H1 (cell line): ENCODE results near the gene INA. TPM values are rescaled to one million over a fixed set of nuclear protein-coding genes. Genes with fewer than 3 reads are reported as not detected.

Experiments
- CTCF ChIA-PET: fragments of 300-600 bp; sonication (Branson Sonifier 250); formaldehyde crosslinking; loops from one replicate; lab custom pipeline; 2021; ENCODE audit not compliant: partially characterized antibody; lab: Charles Lee
- POLR2A ChIA-PET: fragments of 300-600 bp; sonication (Branson Sonifier 250); formaldehyde crosslinking; loops from one replicate; lab custom pipeline; 2021; ENCODE audit warnings: inconsistent platforms; ENCODE audit not compliant: partially characterized antibody; lab: Charles Lee
- DNase-seq, 2 experiments: peaks; one replicate each; pipeline versions ENCODE4 v3.0.0 to v3.0.0-alpha.2; 2010 to 2022; ENCODE audit warnings: low spot score in 2 of 2, low read depth in 1 of 2, mixed read lengths in 1 of 2
- FAIRE-seq: peaks from 2 replicates; lab custom pipeline; 2011; peaks lifted over from hg19 to GRCh38; lab: Jason Lieb, UNC
- H2AFZ ChIP-seq: 2 replicates; pipeline ENCODE4 v1.8.1; 2012; ENCODE audit warnings: low read length, inconsistent platforms
- H2AK5ac ChIP-seq: 2 replicates; pipeline ENCODE4 v1.6.1; 2013; ENCODE audit warnings: low read depth, low read length
- H2BK120ac ChIP-seq: replicated peaks from 2 replicates; pipeline ENCODE3; 2013; ENCODE audit warnings: low read depth, low read length, inconsistent platforms
- H2BK12ac ChIP-seq: 2 replicates; pipeline ENCODE4 v1.6.1; 2013; ENCODE audit warnings: low read depth, low read length
- H2BK15ac ChIP-seq: 2 replicates; pipeline ENCODE4 v1.6.1; 2013; ENCODE audit warnings: low read length
- H2BK20ac ChIP-seq: 2 replicates; pipeline ENCODE4 v1.6.1; 2013; ENCODE audit warnings: low read length
- H2BK5ac ChIP-seq: 2 replicates; pipeline ENCODE4 v1.6.1; 2013; ENCODE audit warnings: low read depth, low read length
- H3K14ac ChIP-seq: 2 replicates; pipeline ENCODE4 v1.6.1; 2013; ENCODE audit warnings: inconsistent platforms; ENCODE audit not compliant: insufficient read length
- H3K18ac ChIP-seq: 2 replicates; pipeline ENCODE4 v1.6.1; 2013; ENCODE audit warnings: low read length; ENCODE audit errors: extremely low read depth
- H3K23ac ChIP-seq: 2 replicates; pipeline ENCODE4 v1.6.1; 2013; ENCODE audit warnings: inconsistent platforms; ENCODE audit not compliant: insufficient read length
- H3K23me2 ChIP-seq: 2 replicates; pipeline ENCODE4 v1.6.1; 2013; ENCODE audit warnings: low read depth, low read length
- H3K27ac ChIP-seq: 2 replicates; pipeline ENCODE4 v1.6.1; 2011; ENCODE audit warnings: low read depth, low read length, inconsistent platforms
- H3K27me3 ChIP-seq, 4 experiments: replicated peaks in 1 of 4; 1 replicate in 1 of 4; 2 replicates in 3 of 4; pipeline versions ENCODE4 v1.6.1 to v1.8.1; 2011 to 2013; ENCODE audit warnings: low read length in 3 of 4, mild to moderate bottlenecking in 3 of 4, inconsistent platforms in 2 of 4, mixed read lengths in 2 of 4, moderate library complexity in 1 of 4; ENCODE audit not compliant: control insufficient read depth in 3 of 4, insufficient read depth in 3 of 4; ENCODE audit errors: extremely low read depth in 1 of 4
- H3K36me3 ChIP-seq, 4 experiments: 2 replicates each; pipeline versions ENCODE4 v1.6.1 to v1.8.1; 2011 to 2013; ENCODE audit warnings: mild to moderate bottlenecking in 4 of 4, low read length in 3 of 4, moderate library complexity in 2 of 4, control low read depth in 1 of 4, inconsistent platforms in 1 of 4; ENCODE audit not compliant: insufficient read depth in 4 of 4, control insufficient read depth in 2 of 4
- H3K4ac ChIP-seq: replicated peaks from 2 replicates; pipeline ENCODE3; 2013; ENCODE audit warnings: low read length, low read depth, mixed read lengths, inconsistent platforms; ENCODE audit not compliant: insufficient read length
- H3K4me1 ChIP-seq, 4 experiments: replicated peaks in 1 of 4; 1 replicate in 1 of 4; 2 replicates in 3 of 4; pipeline versions ENCODE4 v1.6.1 to v1.8.1; 2011 to 2013; ENCODE audit warnings: low read length in 3 of 4, inconsistent platforms in 2 of 4, mixed read lengths in 1 of 4; ENCODE audit not compliant: insufficient read depth in 4 of 4, control insufficient read depth in 3 of 4
- H3K4me2 ChIP-seq, 2 experiments: 2 replicates each; pipeline versions ENCODE4 v1.6.1 to v1.8.1; 2011 to 2013; ENCODE audit warnings: low read depth in 2 of 2, low read length in 2 of 2, control low read depth in 1 of 2, inconsistent platforms in 1 of 2, mild to moderate bottlenecking in 1 of 2; ENCODE audit not compliant: insufficient read depth in 1 of 2
- H3K4me3 ChIP-seq, 4 experiments: fragments of 200-600, 300-600 bp in 1 of 4; sonication (generic), shearing (Covaris generic), sonication (Bioruptor Twin) in 1 of 4; 2 replicates each; pipeline versions ENCODE4 v1.5.1 to v1.8.1; 2011 to 2016; ENCODE audit warnings: low read length in 4 of 4, low read depth in 3 of 4, control low read depth in 2 of 4, inconsistent platforms in 2 of 4, mild to moderate bottlenecking in 2 of 4, mixed read lengths in 1 of 4, moderate library complexity in 1 of 4; ENCODE audit not compliant: insufficient read depth in 2 of 4; ENCODE audit errors: extremely low read depth in 1 of 4
- H3K56ac ChIP-seq: replicated peaks from 2 replicates; pipeline ENCODE3; 2013; ENCODE audit warnings: low read depth, mild to moderate bottlenecking, mixed read lengths, low read length, inconsistent platforms; ENCODE audit not compliant: insufficient read length
- H3K79me1 ChIP-seq: 2 replicates; pipeline ENCODE4 v1.6.1; 2013; ENCODE audit warnings: low read depth, low read length, control low read depth
- H3K79me2 ChIP-seq, 2 experiments: 2 replicates each; pipeline versions ENCODE4 v1.6.1 to v1.8.1; 2012 to 2013; ENCODE audit warnings: low read length in 2 of 2, mild to moderate bottlenecking in 2 of 2, inconsistent platforms in 1 of 2; ENCODE audit not compliant: insufficient read depth in 2 of 2, control insufficient read depth in 1 of 2
- H3K9ac ChIP-seq, 4 experiments: replicated peaks in 1 of 4; 1 replicate in 1 of 4; 2 replicates in 3 of 4; pipeline versions ENCODE4 v1.6.1 to v1.8.1; 2011 to 2013; ENCODE audit warnings: low read depth in 3 of 4, low read length in 3 of 4, control low read depth in 2 of 4, mild to moderate bottlenecking in 2 of 4, moderate library complexity in 2 of 4, inconsistent platforms in 1 of 4; ENCODE audit errors: extremely low read depth in 1 of 4
- H3K9me3 ChIP-seq, 2 experiments: 2 replicates each; pipeline versions ENCODE4 v1.6.1 to v1.8.1; 2012 to 2013; ENCODE audit warnings: mild to moderate bottlenecking in 2 of 2, moderate library complexity in 2 of 2, control low read depth in 1 of 2, inconsistent platforms in 1 of 2, low read depth in 1 of 2, low read length in 1 of 2, mixed read lengths in 1 of 2; ENCODE audit not compliant: insufficient read depth in 2 of 2
- H4K20me1 ChIP-seq, 2 experiments: replicated peaks in 1 of 2; 2 replicates each; pipeline versions ENCODE3 to v1.8.1; 2011 to 2013; ENCODE audit warnings: inconsistent platforms in 2 of 2, low read length in 2 of 2, mild to moderate bottlenecking in 1 of 2; ENCODE audit not compliant: insufficient read depth in 2 of 2, control insufficient read depth in 1 of 2
- H4K5ac ChIP-seq: 2 replicates; pipeline ENCODE4 v1.6.1; 2013; ENCODE audit warnings: low read length, low read depth, mixed read lengths, inconsistent platforms; ENCODE audit not compliant: insufficient read length
- H4K8ac ChIP-seq: 2 replicates; pipeline ENCODE4 v1.8.0; 2013; ENCODE audit warnings: mild to moderate bottlenecking, moderate library complexity, low read length, inconsistent platforms; ENCODE audit not compliant: insufficient read depth; ENCODE audit errors: extremely low read depth
- H4K91ac ChIP-seq: replicated peaks from 2 replicates; pipeline ENCODE3; 2013; ENCODE audit warnings: low read length, mixed read lengths, inconsistent platforms; ENCODE audit not compliant: insufficient read length
- CBX5 ChIP-seq: fragments of 300-800, 300-1000 bp; sonication (generic); IDR thresholded peaks from 2 replicates; pipeline ENCODE4 v1.7.1; 2016; ENCODE audit warnings: antibody characterized with exemption, low read length, low read depth
- CREB1 ChIP-seq: IDR thresholded peaks from 2 replicates; pipeline ENCODE4 v1.6.1; 2012; ENCODE audit warnings: inconsistent platforms
- EP300 ChIP-seq, 2 experiments: IDR thresholded peaks; 1 replicate in 1 of 2; 2 replicates in 1 of 2; pipeline ENCODE4 v1.6.1; 2011 to 2012; ENCODE audit warnings: low read depth in 2 of 2, low read length in 2 of 2, mild to moderate bottlenecking in 2 of 2, borderline replicate concordance in 1 of 2, inconsistent platforms in 1 of 2, moderate library complexity in 1 of 2
- HDAC2 ChIP-seq, 2 experiments: fragments of 300-600 bp in 1 of 2; sonication (generic) in 1 of 2; IDR thresholded peaks; 2 replicates each; pipeline ENCODE4 v1.6.1; 2011 to 2012; ENCODE audit warnings: low read depth in 2 of 2, low read length in 2 of 2, mild to moderate bottlenecking in 2 of 2, moderate library complexity in 2 of 2, borderline replicate concordance in 1 of 2, inconsistent platforms in 1 of 2
- KDM1A ChIP-seq: fragments of 200-600, 300-600 bp; sonication (generic); IDR thresholded peaks from 2 replicates; pipeline ENCODE4 v1.7.1; 2016; ENCODE audit warnings: mild to moderate bottlenecking, low read length, borderline replicate concordance
- MAFK ChIP-seq: IDR thresholded peaks from 2 replicates; pipeline ENCODE4 v1.6.1; 2012; ENCODE audit warnings: low read depth, mild to moderate bottlenecking, improper control_type of control experiment, low read length
- PHF8 ChIP-seq: fragments of 200-600 bp; sonication (generic); conservative IDR thresholded peaks from 2 replicates; pipeline ENCODE4 v1.7.1; 2012; ENCODE audit warnings: low read depth, mild to moderate bottlenecking, inconsistent platforms, low read length, moderate library complexity
- SRF ChIP-seq: IDR thresholded peaks from 2 replicates; pipeline ENCODE4 v1.6.1; 2011; ENCODE audit warnings: mild to moderate bottlenecking, low read depth, low read length, moderate library complexity
- TAF1 ChIP-seq: IDR thresholded peaks from 2 replicates; pipeline ENCODE4 v1.6.1; 2011; ENCODE audit warnings: mild to moderate bottlenecking, low read depth, low read length
- TAF7 ChIP-seq: optimal IDR thresholded peaks from 2 replicates; pipeline ENCODE3; 2011; ENCODE audit warnings: low read depth, mild to moderate bottlenecking, inconsistent platforms, low read length, moderate library complexity, borderline replicate concordance
- YY1 ChIP-seq: IDR thresholded peaks from 2 replicates; pipeline ENCODE4 v1.6.1; 2011; ENCODE audit warnings: low read depth, mild to moderate bottlenecking, low read length
- WGBS, 2 experiments: shearing (Covaris generic) in 1 of 2; methylation state at CpG; one replicate each; pipeline versions ENCODE4 v1.1.6 to v1.1.7; 2013 to 2015; ENCODE audit warnings: low lambda C conversion rate in 2 of 2, mixed read lengths in 2 of 2, inconsistent platforms in 1 of 2, low coverage in 1 of 2, missing lambda C conversion rate in 1 of 2; ENCODE audit not compliant: insufficient replicate concordance in 2 of 2, insufficient coverage in 1 of 2, insufficient read length in 1 of 2; ENCODE audit errors: extremely low coverage in 1 of 2, missing lambda C conversion rate in 1 of 2; 5-methylcytosine and 5-hydroxymethylcytosine counted together
- polyA plus RNA-seq, 7 experiments: library from polyadenylated mRNA; depleted of rRNA in 3 of 7; stranded (reverse) in 5 of 7; unstranded in 2 of 7; fragments of >200 nt in 5 of 7; fragments of 200-250 nt in 2 of 7; gene quantifications; 1 replicate in 5 of 7; 2 replicates in 1 of 7; 4 replicates in 1 of 7; pipeline versions ENCODE4 v1.2.1 to v1.2.3, GENCODE V29; 2011 to 2013; ENCODE audit warnings: missing spikeins in 2 of 7, mixed read lengths in 2 of 7
- total RNA-seq: library from RNA; stranded (reverse); fragmentation: NEBNext Ultra II Directional; extraction: Animal tissue kit (Norgen Biotek cat#: 25700); gene quantifications from 2 replicates; pipeline ENCODE4 v1.2.1, GENCODE V29; 2021
- TF ChIP-seq, protein P1 (sequence below): IDR thresholded peaks from 2 replicates; pipeline ENCODE4 v1.6.1; 2011; ENCODE audit warnings: low read length, improper control_type of control experiment

Gene INA
- total and polyA plus RNA-seq, 2 of the 8 experiments (the other 6 are each of a cell fraction or from before 2014, with no cell fraction given): 17.1 to 18.1 TPM

DNA sequence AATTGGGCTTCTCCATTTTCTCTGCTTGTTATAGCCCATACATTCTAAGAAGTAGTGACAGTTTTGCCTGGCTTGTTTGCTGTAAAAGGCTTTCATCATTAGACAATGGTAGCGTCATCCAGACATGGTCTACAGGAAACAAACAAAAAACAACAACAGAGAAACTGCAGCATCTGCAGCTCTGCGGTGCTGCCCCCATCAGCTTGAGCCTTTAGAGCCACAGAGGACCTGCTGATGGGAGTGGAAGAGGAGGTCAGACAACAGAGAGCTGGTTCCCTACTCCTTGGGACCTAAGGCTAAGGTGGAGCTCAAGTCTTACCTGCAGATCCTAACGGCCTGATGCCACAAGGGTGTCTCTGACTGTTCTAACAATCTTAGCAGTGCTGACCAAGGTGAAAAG, 3.1 kb downstream of the INA start:
- H4K91ac ChIP-seq: no peak overlapping the region
- H2BK12ac ChIP-seq: no peak overlapping the region
- H3K79me2 ChIP-seq: no peaks in the 10 kb centered on the region
- no peak for FAIRE-seq
- no peak overlapping the region for H3K18ac ChIP-seq
- H2AK5ac ChIP-seq: no peak overlapping the region
- H3K27ac ChIP-seq: no peak overlapping the region
- no peak overlapping the region for H3K4me3 ChIP-seq
- no peak overlapping the region for H3K4me2 ChIP-seq
- H3K9me3 ChIP-seq: no peaks in the 10 kb centered on the region
- no peak overlapping the region for H3K56ac ChIP-seq
- POLR2A ChIA-PET: interaction anchor here (0.8 kb wide), 1 partner anchor 61 kb away, joined by 3 read pairs; no protein-coding TSS in a partner anchor
- H3K79me1 ChIP-seq: no peaks in the 10 kb centered on the region
- H3K9ac ChIP-seq: no peak overlapping the region
- no peak overlapping the region for H4K5ac ChIP-seq
- no peak overlapping the region for H2BK5ac ChIP-seq
- H2BK120ac ChIP-seq: no peak overlapping the region
- CTCF ChIA-PET: interaction anchor here (0.6 to 2.7 kb wide), 7 partner anchors 13 to 444 kb away, joined by 3 to 7 read pairs (median 5); partner anchors contain the start of gene CNNM2
- H3K4me1 ChIP-seq: peaks cover 10 to 19% (median 15%) of the 10 kb centered on the region in 4 experiments
- 92% methylated on average over 3 of the region's 3 CpGs; no CpG with 5 or more reads in 1 of the 2 experiments for WGBS, 2 experiments
- H4K8ac ChIP-seq: no peak overlapping the region
- DNase-seq: no peak
- H3K14ac ChIP-seq: no peak overlapping the region
- no peak overlapping the region for H3K4ac ChIP-seq
- H3K23me2 ChIP-seq: peaks cover 16% of the 10 kb centered on the region
- peaks cover 3 to 12% of the 10 kb centered on the region in 2 experiments for H4K20me1 ChIP-seq
- peaks cover 17 to 40% (median 37%) of the 10 kb centered on the region in 4 experiments for H3K27me3 ChIP-seq
- H3K36me3 ChIP-seq: no peaks in the 10 kb centered on the region
- H3K23ac ChIP-seq: no peak overlapping the region
- no peak overlapping the region for H2AFZ ChIP-seq
- no peak overlapping the region for H2BK20ac ChIP-seq
- no peak overlapping the region for H2BK15ac ChIP-seq
- TF ChIP-seq EP300 (IDR thresholded peaks at IDR 0.05; ENCODE audit: borderline replicate concordance in 1 of 2, low read depth in 2 of 2, low read length in 2 of 2) (no peak), CREB1 (no peak), YY1 (no peak), TAF1 (no peak), HDAC2 (IDR thresholded peaks at IDR 0.05; ENCODE audit: borderline replicate concordance in 1 of 2, low read depth in 2 of 2, low read length in 2 of 2) (no peak), TAF7 (no peak), CBX5 (no peak), PHF8 (no peak), MAFK (no peak), SRF (no peak), KDM1A (no peak)
- TF ChIP-seq, protein P1, sequence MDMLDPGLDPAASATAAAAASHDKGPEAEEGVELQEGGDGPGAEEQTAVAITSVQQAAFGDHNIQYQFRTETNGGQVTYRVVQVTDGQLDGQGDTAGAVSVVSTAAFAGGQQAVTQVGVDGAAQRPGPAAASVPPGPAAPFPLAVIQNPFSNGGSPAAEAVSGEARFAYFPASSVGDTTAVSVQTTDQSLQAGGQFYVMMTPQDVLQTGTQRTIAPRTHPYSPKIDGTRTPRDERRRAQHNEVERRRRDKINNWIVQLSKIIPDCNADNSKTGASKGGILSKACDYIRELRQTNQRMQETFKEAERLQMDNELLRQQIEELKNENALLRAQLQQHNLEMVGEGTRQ: no peak
